Fibroblast of the conjunctiva (primary cell): ENCODE data around the gene IL20RB.

ENCODE experiments used
- DNase-seq: peaks from one replicate; pipeline ENCODE4 v3.0.0-alpha.2; 2010; ENCODE audit warnings: low read depth

IL20RB gene, protein sequence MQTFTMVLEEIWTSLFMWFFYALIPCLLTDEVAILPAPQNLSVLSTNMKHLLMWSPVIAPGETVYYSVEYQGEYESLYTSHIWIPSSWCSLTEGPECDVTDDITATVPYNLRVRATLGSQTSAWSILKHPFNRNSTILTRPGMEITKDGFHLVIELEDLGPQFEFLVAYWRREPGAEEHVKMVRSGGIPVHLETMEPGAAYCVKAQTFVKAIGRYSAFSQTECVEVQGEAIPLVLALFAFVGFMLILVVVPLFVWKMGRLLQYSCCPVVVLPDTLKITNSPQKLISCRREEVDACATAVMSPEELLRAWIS

DNA sequence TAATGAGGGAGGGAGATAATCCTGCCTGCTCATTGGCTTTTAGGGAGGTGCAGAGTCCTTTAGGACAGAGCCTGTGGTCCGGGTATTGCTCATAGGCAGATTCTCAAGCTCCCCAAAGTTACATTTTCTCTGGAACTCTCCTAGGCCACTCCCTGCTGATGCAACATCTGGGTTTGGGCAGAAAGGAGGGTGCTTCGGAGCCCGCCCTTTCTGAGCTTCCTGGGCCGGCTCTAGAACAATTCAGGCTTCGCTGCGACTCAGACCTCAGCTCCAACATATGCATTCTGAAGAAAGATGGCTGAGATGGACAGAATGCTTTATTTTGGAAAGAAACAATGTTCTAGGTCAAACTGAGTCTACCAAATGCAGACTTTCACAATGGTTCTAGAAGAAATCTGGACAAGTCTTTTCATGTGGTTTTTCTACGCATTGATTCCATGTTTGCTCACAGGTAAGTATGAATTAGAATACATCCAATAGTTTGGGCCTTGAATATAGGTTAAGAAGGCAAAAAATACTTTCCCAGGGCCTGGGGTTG, at the start of gene IL20RB:
TSS of gene IL20RB (plus strand) at position 233 of the 538 bp plus-strand sequence. CDS start at position 364, 131 bp downstream.
- peak; percentile 95 for DNase-seq

- no peak for DNase-seq
These were observed 49.5 kb upstream of the IL20RB start for GRCh38 chr3:136908297-136908696.

GRCh38 chr3:136909187-136909586, 48.6 kb upstream of the IL20RB start:
- no peak for DNase-seq

DNA sequence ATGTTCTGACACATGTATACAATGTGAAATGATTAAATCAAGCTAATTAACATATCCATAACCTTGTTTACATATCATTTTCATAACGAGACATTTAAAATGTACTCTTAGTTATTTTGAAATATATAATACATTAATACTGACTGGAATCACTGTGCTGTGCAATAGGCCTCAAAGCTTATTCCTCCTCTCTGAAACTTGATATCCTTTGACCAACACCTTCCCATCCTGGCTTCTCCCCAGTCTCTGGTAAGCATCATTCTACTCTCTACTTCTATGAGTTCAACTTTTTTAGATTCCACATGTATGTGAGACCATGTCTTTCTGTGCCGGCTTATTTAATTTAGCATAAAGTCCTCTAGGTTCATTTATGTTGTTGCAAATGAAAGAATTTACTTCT, 47.1 kb upstream of the IL20RB start:
- no peak for DNase-seq

DNA sequence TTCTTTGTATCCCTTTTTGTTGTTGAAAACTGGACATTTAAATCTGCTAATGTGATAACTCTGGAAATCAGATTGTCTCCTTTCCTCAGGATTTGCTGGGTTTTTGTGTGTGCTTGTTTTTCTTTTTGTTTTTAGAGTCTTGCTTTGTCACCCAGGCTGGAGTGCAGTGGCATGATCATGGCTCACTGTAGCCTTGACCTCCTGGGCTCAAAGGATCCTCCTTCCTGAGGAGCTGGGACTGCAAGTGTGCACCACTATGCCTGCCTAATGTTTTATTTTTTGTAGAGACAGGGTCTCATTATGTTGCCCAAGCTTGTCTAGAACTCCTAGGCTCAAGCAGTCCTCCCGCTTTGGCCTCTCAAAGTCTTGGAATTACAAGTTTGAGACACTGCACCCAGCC, 44.6 kb upstream of the IL20RB start:
- DNase-seq, result no peak

DNA sequence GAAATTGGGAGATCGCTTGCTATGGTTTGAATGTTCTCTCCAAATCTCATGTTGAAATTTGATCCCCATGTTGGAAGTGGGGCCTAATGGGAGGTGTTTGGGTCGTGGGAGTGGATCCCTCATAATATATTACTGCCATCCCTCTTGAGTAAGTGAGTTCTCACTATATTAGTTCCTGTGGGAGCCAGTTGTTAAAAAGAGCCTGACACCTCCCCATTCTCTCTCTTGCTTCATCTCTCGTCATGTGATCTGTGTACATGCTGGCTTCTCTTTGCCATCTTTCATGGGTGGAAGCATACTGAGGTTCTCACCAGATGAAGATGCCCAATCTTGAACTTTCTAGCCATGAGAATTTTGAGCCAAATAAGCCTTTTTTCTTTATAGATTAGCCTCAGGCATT, 43.0 kb upstream of the IL20RB start:
- no peak for DNase-seq

DNA sequence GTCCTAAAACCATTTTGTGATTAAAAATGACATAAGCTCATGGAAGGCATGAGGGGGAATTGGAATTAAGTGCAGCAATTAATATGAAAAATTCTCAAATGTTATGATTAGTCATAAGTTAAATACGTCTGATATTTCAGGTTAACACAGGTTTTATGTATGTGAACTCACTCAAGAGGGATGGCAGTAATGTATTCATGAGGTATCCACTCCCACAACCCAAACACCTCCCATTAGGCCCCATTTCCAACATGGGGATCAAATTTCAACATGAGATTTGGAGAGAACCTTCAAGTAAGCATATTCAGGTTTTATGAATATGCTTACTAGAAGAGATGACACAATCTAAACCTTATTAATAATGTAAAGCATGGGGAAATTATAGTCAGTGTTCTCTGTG, 41.6 kb upstream of the IL20RB start:
- DNase-seq, result no peak

DNA sequence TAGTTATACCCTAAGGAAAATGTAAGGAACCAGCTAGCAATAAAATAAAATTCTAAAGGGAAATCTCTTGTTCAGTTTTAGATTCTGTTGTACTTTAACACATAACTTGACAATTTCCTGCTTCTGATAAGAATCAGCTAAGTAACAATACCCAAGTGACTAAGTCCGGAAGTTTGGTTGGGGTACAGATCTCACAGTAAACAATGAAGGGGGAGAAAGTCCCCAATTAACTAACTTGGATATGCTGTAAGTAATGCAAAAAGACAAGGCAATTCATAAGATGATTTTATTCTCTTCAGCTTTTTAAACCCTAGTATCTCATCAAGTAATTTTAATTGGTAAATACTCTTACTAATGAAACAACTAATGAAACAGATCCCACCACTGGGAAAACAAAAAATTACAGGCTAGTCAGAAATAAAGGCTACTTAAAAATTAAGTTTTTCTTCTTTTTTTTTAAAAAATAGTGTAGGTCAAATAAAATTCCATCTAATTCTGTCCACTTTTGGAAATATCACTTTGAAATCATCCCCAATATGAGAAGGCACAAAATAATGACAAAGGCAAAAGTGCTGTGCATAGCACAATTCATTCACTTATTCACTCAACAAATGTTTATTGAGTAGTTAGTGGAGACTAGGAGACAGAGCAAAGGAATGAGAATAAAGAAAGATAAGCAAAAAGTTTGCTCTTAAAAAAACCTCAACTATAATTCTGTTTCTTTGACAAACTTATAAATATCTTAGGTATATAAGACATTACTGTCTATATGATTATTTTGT, 37.8 kb upstream of the IL20RB start:
- no peak for DNase-seq

DNA sequence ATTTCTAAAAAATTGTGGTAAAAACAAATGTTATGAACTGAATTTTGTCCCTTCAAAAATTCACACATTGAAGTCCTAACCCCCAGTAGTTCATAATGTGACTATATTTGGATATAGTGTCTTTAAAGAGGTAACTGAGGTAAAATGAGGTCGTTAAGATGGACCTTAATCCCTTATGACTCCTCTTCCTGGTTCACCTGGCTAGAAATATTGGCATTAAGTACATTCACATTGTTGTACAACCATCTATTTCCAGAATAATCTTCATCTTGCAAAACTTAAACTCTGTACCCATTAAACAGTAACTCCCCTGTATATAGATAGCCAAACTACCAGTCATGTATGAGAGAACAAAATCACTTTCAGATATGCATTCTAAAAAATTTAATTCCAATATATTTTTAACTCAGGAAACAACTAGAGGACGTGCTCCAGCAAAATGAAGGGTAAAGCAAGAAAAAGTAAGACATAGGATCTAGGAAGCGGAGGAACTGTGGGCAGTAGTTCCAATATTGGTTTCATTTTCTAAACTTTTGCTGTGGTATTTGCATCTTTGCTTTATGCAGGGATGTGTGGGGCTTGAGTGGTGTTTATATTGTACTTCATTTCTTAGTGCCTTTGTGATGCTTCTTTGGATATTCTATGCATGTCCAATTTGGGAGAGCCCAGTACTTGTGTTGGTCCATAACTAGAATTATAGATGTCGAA, 36.7 kb upstream of the IL20RB start:
- DNase-seq, result no peak

DNA sequence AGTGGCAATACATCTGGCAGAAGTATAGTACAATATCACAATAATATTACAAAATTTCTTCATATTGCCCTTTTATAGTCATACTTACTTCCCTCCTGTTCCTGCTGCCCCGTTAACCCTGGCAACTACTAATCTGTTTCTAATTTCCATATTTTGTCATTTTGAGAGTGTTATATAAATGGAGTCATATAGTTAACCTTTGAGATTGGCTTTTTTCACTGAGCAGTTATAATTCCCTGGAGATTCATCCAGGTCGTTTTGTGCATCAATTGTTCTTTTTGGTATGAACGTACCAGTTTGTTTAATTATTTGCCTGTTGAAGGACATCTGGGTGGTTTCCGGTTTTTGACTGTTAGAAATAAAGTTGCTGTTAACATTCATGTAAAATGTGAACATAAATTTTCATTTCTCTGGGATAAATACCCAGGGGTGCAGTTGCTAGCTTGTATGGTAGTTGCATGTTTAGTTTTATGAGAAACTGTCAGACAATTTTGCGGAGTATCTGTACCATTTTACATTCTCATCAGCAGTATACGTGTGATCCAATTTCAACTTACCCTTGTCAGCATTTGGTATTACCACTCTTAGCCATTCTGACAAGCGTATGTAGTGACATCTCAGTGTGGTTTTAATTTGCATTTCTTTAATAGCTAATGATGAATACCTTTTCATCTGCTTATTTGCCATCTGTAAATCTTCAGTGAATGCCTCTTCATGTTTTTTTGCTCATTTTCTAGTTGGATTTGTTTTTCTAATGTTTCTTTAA, 32.2 kb upstream of the IL20RB start:
- no peak for DNase-seq

DNA sequence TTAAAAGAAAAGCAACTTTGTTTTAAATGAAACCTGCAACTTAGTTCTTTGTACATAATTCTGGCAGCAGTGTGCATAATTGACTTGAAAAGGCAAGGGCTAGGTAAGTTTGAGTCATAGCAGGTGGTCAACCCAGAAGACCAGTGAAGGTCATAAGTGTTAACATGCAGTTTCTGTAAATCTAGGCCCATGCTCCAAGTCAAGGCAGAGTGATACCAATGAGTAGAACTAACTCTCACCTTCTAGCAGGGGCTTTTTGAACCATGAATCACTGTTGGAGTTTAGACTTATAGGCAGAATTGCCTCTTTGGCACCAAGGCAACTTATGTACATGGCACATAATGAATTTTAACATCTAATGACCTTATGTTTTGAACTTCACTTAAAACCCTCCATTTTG, 29.5 kb upstream of the IL20RB start:
- DNase-seq, result no peak

- peak; percentile 23 for DNase-seq
These were observed 27.7 kb upstream of the IL20RB start for GRCh38 chr3:136929977-136930670.

DNA sequence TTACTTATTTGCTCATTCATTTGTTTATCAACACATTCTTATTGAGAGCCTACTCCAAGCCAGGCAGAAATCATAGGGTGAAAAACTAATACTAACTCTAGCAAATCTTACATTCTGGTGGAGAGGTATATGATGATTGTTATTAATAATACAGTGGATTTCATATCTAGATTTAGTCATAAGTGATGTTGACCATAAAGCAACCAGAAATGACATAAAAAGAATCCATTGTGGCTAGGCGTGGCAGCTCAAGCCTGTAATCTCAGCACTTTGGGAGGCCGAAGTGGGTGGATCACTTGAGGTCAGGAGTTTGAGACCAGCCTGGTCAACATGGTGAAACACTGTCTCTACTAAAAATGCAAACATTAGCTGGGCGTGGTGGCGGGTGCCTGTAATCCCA, 26.2 kb upstream of the IL20RB start:
- DNase-seq, result no peak

DNA sequence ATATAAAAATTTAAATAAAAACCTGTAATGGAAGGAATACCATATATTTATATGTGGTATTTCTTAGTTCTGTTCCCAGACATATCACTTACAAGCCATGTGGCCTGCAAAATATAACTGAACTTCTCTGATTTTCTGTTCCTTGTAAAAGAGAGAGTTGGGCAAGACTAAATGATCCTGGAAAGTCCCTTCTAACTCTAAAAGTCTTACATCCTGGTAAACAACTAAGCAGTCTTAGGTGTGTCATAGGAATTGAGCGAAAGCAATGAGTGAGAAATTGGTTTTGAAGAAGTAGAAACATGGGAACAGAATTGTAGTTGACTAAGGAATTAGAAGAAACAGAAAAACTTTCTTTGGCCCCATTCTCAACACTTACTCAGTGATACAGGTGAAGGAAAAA, 25.3 kb upstream of the IL20RB start:
- DNase-seq, result no peak

- no peak for DNase-seq
These were observed 24.6 kb upstream of the IL20RB start for GRCh38 chr3:136932978-136933772.

- no peak for DNase-seq
These were observed 20.6 kb upstream of the IL20RB start for GRCh38 chr3:136937175-136937574.

DNA sequence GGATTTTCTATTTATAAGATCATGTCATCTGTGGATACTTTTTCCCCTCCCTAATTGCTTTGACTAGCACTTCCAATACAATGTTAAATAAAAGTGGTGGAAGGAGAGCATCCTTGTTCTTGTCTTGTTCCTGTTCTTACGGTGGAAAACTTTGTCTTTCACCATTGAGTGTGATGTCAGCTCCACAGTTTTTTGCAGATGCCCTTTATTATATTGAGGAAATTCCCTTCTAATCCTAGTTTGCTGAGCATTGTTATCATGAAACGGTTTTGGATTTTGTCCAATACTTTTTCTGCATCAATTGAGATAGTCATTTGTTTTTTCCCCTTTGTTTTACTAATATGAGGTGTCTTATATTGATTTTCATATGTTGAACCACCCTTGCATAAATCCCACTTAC, 19.9 kb upstream of the IL20RB start:
- no peak for DNase-seq

DNA sequence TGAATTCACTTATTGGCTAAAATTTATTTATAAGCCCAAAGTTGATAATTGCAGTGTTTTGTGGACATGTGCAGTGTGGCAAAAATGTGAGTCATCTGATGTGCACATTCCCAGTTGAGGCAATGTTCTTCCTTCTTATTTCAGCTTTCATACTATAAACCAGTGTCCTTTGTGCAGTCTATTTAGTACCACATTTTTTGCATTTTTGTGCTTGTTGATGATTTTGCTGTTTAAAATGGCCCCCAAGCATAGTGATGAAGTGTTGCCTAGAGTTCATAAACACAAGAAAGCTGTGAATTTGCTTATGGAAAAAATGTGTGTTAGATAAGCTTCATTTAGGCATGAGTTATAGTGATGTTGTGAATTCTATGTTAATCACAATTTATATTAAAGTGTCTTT, 19.4 kb upstream of the IL20RB start:
- DNase-seq, result no peak

- DNase-seq, result no peak
These were observed 18.3 kb upstream of the IL20RB start for GRCh38 chr3:136939489-136939888.

GRCh38 chr3:136942803-136943202, 15.0 kb upstream of the IL20RB start:
- no peak for DNase-seq
